Neuronal stem cell (in vitro differentiated cells): Measurements from ENCODE around the gene ZNF266.
A peak's percentile ranks its signal among the peaks of the same experiment; 100 is the strongest.

Source experiments
- DNase-seq: peaks from one replicate; pipeline ENCODE4 v3.0.0-alpha.2; 2013; ENCODE audit warnings: low spot score
- H2AFZ ChIP-seq: one replicate; pipeline ENCODE4 v1.6.1; 2013; ENCODE audit warnings: mild to moderate bottlenecking, low read length, inconsistent platforms
- H2AK5ac ChIP-seq: 2 replicates; pipeline ENCODE4 v1.6.1; 2013; ENCODE audit warnings: low read depth, mild to moderate bottlenecking, inconsistent platforms, low read length, moderate library complexity, mixed read lengths
- H2BK120ac ChIP-seq: 2 replicates; pipeline ENCODE4 v1.6.1; 2013; ENCODE audit warnings: low read depth, mild to moderate bottlenecking, inconsistent platforms, low read length, moderate library complexity, mixed read lengths
- H2BK12ac ChIP-seq: one replicate; pipeline ENCODE4 v1.6.1; 2013; ENCODE audit warnings: low read length, inconsistent platforms
- H2BK15ac ChIP-seq: 2 replicates; pipeline ENCODE4 v1.6.1; 2013; ENCODE audit warnings: mild to moderate bottlenecking, low read length, inconsistent platforms, mixed read lengths
- H2BK5ac ChIP-seq: one replicate; pipeline ENCODE4 v1.6.1; 2013; ENCODE audit warnings: inconsistent platforms, mild to moderate bottlenecking, low read length, moderate library complexity
- H3K14ac ChIP-seq: one replicate; pipeline ENCODE4 v1.6.1; 2013; ENCODE audit warnings: low read length, inconsistent platforms
- H3K18ac ChIP-seq: 2 replicates; pipeline ENCODE4 v1.6.1; 2013; ENCODE audit warnings: low read length, inconsistent platforms
- H3K23ac ChIP-seq: 2 replicates; pipeline ENCODE4 v1.6.1; 2013; ENCODE audit warnings: low read depth, mild to moderate bottlenecking, mixed read lengths, low read length, inconsistent platforms; ENCODE audit not compliant: poor library complexity
- H3K27ac ChIP-seq: replicated peaks from 3 replicates; pipeline ENCODE4 v1.5.1; 2013; ENCODE audit warnings: low read length, inconsistent platforms
- H3K27me3 ChIP-seq, 3 experiments: 2 replicates each; pipeline ENCODE4 v1.6.1; 2013; ENCODE audit warnings: low read length in 3 of 3, mild to moderate bottlenecking in 2 of 3, inconsistent platforms in 1 of 3, low read depth in 1 of 3, mixed read lengths in 1 of 3, moderate library complexity in 1 of 3; ENCODE audit not compliant: control insufficient read depth in 3 of 3, insufficient read depth in 3 of 3
- H3K36me3 ChIP-seq, 2 donors: replicated peaks in 1 of 2; 2 replicates each; pipeline ENCODE4 v1.6.1; 2013; ENCODE audit warnings: low read length in 2 of 2; ENCODE audit not compliant: control insufficient read depth in 2 of 2, insufficient read depth in 2 of 2
- H3K4ac ChIP-seq: 2 replicates; pipeline ENCODE4 v1.6.1; 2013; ENCODE audit warnings: inconsistent platforms, mild to moderate bottlenecking, low read length, moderate library complexity
- H3K4me1 ChIP-seq, 2 donors: 1 replicate in 1 of 2; 2 replicates in 1 of 2; pipeline ENCODE4 v1.6.1; 2013; ENCODE audit warnings: low read length in 2 of 2, low read depth in 1 of 2; ENCODE audit not compliant: control insufficient read depth in 2 of 2, insufficient read depth in 1 of 2
- H3K4me2 ChIP-seq: one replicate; pipeline ENCODE4 v1.6.1; 2013; ENCODE audit warnings: mild to moderate bottlenecking, low read length, inconsistent platforms; ENCODE audit not compliant: insufficient read depth, poor library complexity, severe bottlenecking
- H3K4me3 ChIP-seq, 2 donors: 2 replicates each; pipeline ENCODE4 v1.5.1; 2013; ENCODE audit warnings: low read length in 2 of 2, mild to moderate bottlenecking in 2 of 2, inconsistent platforms in 1 of 2, moderate library complexity in 1 of 2
- H3K79me1 ChIP-seq: one replicate; pipeline ENCODE4 v1.6.1; 2013; ENCODE audit warnings: low read depth, mild to moderate bottlenecking, inconsistent platforms, low read length, moderate library complexity
- H3K9ac ChIP-seq: one replicate; pipeline ENCODE4 v1.6.1; 2013; ENCODE audit warnings: mild to moderate bottlenecking, low read depth, low read length, inconsistent platforms; ENCODE audit not compliant: poor library complexity
- H3K9me3 ChIP-seq, 2 donors: replicated peaks in 1 of 2; 2 replicates each; pipeline versions ENCODE3 to v1.6.1; 2013; ENCODE audit warnings: low read length in 2 of 2, mild to moderate bottlenecking in 2 of 2, inconsistent platforms in 1 of 2, low read depth in 1 of 2, mixed read lengths in 1 of 2, moderate library complexity in 1 of 2; ENCODE audit not compliant: control insufficient read depth in 2 of 2, insufficient read depth in 1 of 2
- H4K8ac ChIP-seq: one replicate; pipeline ENCODE4 v1.6.1; 2013; ENCODE audit warnings: low read depth, mild to moderate bottlenecking, inconsistent platforms, low read length, moderate library complexity
- H4K91ac ChIP-seq: one replicate; pipeline ENCODE4 v1.6.1; 2013; ENCODE audit warnings: low read length, low read depth, mild to moderate bottlenecking, inconsistent platforms; ENCODE audit not compliant: poor library complexity
- WGBS, 2 donors: extraction: QIAGEN DNeasy Blood & Tissue Kit; methylation state at CpG; one replicate each; pipeline ENCODE4 v1.1.7; 2013; ENCODE audit warnings: missing lambda C conversion rate in 2 of 2, mixed read lengths in 1 of 2; ENCODE audit not compliant: insufficient read length in 2 of 2, insufficient replicate concordance in 1 of 2; ENCODE audit errors: extremely low coverage in 2 of 2; 5-methylcytosine and 5-hydroxymethylcytosine counted together

Gene ZNF266

DNA sequence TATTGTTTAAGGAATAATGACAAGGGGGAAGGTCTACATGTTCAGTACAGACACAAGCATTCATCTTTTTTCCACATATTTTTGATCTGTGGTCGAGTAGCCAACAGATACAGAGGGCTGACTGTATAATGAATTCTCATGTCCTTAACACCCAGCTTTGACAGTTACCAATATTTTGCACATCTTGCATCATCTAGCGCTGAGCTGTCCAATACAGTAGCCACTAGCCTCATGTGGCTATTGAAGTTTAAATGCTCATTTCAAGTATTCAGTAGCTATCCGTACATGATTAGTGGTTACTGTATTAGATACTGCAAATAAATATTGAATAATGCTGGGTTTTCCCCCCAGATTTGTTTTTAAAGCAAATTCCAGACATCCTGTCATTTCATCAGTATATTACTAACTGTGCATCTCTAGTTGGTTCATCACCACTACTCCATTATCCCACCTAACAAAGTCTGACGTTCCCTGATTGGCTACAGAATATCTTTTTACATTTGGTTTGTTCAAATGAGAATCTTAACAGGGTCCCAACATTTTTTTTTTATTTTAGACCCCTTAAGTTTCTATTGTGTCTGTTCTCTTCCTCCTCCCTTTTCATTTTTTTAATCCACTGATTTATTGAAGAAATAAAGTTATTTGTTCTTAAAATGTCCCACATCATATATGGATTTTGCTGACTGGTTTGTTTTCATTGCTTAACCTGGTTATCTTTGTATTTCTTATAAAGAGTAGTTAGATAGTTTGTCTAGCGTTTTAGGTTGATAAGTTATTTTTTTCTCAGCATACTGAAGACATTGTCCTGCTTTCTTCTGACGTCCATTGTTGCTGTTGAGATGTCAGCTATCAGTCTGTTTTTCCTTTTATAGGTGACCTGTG lies 64.4 kb downstream of the ZNF266 start:
- H3K23ac ChIP-seq: no peak overlapping the region
- H3K4ac ChIP-seq: no peak overlapping the region
- H3K9me3 ChIP-seq: peaks cover 10 to 38% of the 10 kb centered on the region in 2 donors
- H4K91ac ChIP-seq: no peak overlapping the region
- no peaks in the 10 kb centered on the region for H3K79me1 ChIP-seq
- no peak overlapping the region for H4K8ac ChIP-seq
- H2BK120ac ChIP-seq: no peak overlapping the region
- no peak overlapping the region for H3K27ac ChIP-seq
- no peaks in the 10 kb centered on the region for H3K4me1 ChIP-seq
- no peak overlapping the region for H3K9ac ChIP-seq
- H2BK15ac ChIP-seq: no peak overlapping the region
- no peak overlapping the region for H2AFZ ChIP-seq
- DNase-seq: no peak
- H2AK5ac ChIP-seq: no peak overlapping the region
- H2BK5ac ChIP-seq: no peak overlapping the region
- H3K4me3 ChIP-seq: no peak overlapping the region
- no peak overlapping the region for H3K14ac ChIP-seq
- H3K36me3 ChIP-seq: peaks cover 3% of the 10 kb centered on the region in 2 donors
- no peak overlapping the region for H3K18ac ChIP-seq
- no peak overlapping the region for H3K4me2 ChIP-seq
- no peaks in the 10 kb centered on the region for H3K27me3 ChIP-seq
- no peak overlapping the region for H2BK12ac ChIP-seq
- WGBS, 2 donors: no CpG with 5 or more reads among the region's 6 CpGs

DNA sequence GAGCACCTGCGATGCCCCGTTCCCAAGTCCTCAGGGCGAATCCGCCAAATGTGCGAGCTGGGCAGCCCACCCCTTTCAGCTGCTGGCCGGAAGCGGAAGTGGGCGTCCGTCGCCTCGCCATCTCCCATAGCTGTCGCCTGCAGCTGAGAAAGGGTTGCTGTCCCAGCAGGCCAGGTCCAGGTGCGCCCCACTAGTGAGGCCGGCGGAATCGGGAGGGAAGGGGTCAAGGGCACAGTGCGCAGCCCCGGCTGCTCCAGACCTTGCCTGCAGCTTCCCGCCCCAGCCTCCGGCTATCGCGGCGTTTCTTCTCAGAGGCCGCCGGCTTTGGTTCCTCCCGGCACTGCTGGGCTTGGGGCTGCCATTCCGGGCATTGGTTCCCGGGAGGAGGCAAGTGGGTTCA lies 72.5 kb downstream of the ZNF266 start, which contains the start of gene ZNF177:
Gene ZNF177 (plus strand): TSS at position 109 of the 400 bp plus-strand sequence. CDS start 15,299 bp downstream, outside the sequence.
- no peak within 1 kb of the TSS for H2BK5ac ChIP-seq
- peak within 1 kb of the TSS; percentile 98 for H3K23ac ChIP-seq
- peak within 1 kb of the TSS; percentile 16 for H3K18ac ChIP-seq
- DNase-seq: no peak
- H3K14ac ChIP-seq: peak within 1 kb of the TSS; percentile 40
- peaks cover 3 to 6% of the 10 kb centered on the region in 2 donors for H3K36me3 ChIP-seq
- H4K91ac ChIP-seq: no peak within 1 kb of the TSS
- peaks cover 2% of the 10 kb centered on the region for H3K79me1 ChIP-seq
- no peak within 1 kb of the TSS for H4K8ac ChIP-seq
- H3K27ac ChIP-seq: no peak within 1 kb of the TSS
- H3K4me2 ChIP-seq: no peak within 1 kb of the TSS
- H3K9me3 ChIP-seq: peaks cover 13 to 28% of the 10 kb centered on the region in 2 donors
- no peak within 1 kb of the TSS for H3K4ac ChIP-seq
- H2BK15ac ChIP-seq: no peak within 1 kb of the TSS
- H3K27me3 ChIP-seq: no peaks in the 10 kb centered on the region
- H2BK12ac ChIP-seq: no peak within 1 kb of the TSS
- H3K4me1 ChIP-seq: no peaks in the 10 kb centered on the region
- WGBS, 2 donors: no CpG with 5 or more reads among the region's 28 CpGs
- H2BK120ac ChIP-seq: no peak within 1 kb of the TSS
- no peak within 1 kb of the TSS for H3K9ac ChIP-seq
- no peak within 1 kb of the TSS for H2AFZ ChIP-seq
- H2AK5ac ChIP-seq: no peak within 1 kb of the TSS
- peak within 1 kb of the TSS in 1 of 2 donors; percentile 42 for H3K4me3 ChIP-seq
